ENCODE data around the gene CCDC9B.

The CCDC9B gene

GRCh38 chr15:40345867-40346578, 5.3 kb upstream of the CCDC9B start:
- no peak for DNase-seq (ENCODE audit: low read depth in 2 of 2)

- DNase-seq (ENCODE audit: low read depth in 2 of 2) = no peak
These were observed 4.6 kb upstream of the CCDC9B start for GRCh38 chr15:40345225-40345866.

- peak in 1 of 2 donors; percentile 53 for DNase-seq (ENCODE audit: low read depth in 2 of 2)
These were observed 3.9 kb upstream of the CCDC9B start for GRCh38 chr15:40344631-40345120.

- no peak for DNase-seq (ENCODE audit: low read depth in 2 of 2)
These were observed 3.5 kb upstream of the CCDC9B start for GRCh38 chr15:40344217-40344616.

- DNase-seq (ENCODE audit: low read depth in 2 of 2) = no peak
These were observed 2.8 kb upstream of the CCDC9B start for GRCh38 chr15:40343512-40343911.

GRCh38 chr15:40342416-40343320, 1.9 kb upstream of the CCDC9B start:
- DNase-seq (ENCODE audit: low read depth in 2 of 2) = no peak

GRCh38 chr15:40340038-40340739, 550 bp downstream of the CCDC9B start:
- no peak for DNase-seq (ENCODE audit: low read depth in 2 of 2)

GRCh38 chr15:40339621-40339945, 1.2 kb downstream of the CCDC9B start:
- no peak for DNase-seq (ENCODE audit: low read depth in 2 of 2)

GRCh38 chr15:40338921-40339620, 1.7 kb downstream of the CCDC9B start:
- DNase-seq (ENCODE audit: low read depth in 2 of 2) = no peak

GRCh38 chr15:40338041-40338657, 2.6 kb downstream of the CCDC9B start:
- DNase-seq (ENCODE audit: low read depth in 2 of 2) = peak; percentile 59 to 79

- DNase-seq (ENCODE audit: low read depth in 2 of 2) = no peak
These were observed 3.1 kb downstream of the CCDC9B start for GRCh38 chr15:40337597-40337996.

GRCh38 chr15:40336744-40337122, 4.0 kb downstream of the CCDC9B start:
- no peak for DNase-seq (ENCODE audit: low read depth in 2 of 2)

- no peak for DNase-seq (ENCODE audit: low read depth in 2 of 2)
These were observed 4.6 kb downstream of the CCDC9B start for GRCh38 chr15:40335938-40336743.

GRCh38 chr15:40334941-40335795, 5.6 kb downstream of the CCDC9B start:
- DNase-seq (ENCODE audit: low read depth in 2 of 2) = no peak

GRCh38 chr15:40334541-40334940, 6.2 kb downstream of the CCDC9B start:
- DNase-seq (ENCODE audit: low read depth in 2 of 2) = no peak

- DNase-seq (ENCODE audit: low read depth in 2 of 2) = no peak
These were observed 6.7 kb downstream of the CCDC9B start for GRCh38 chr15:40333922-40334492.

GRCh38 chr15:40332113-40332781, 8.5 kb downstream of the CCDC9B start:
- DNase-seq (ENCODE audit: low read depth in 2 of 2) = no peak

- DNase-seq (ENCODE audit: low read depth in 2 of 2) = no peak
These were observed 9.1 kb downstream of the CCDC9B start for GRCh38 chr15:40331637-40332036.
